Ishikawa (cell line): ENCODE measurements around the gene ZNRF2.

ENCODE experiments used
- CEBPB ChIP-seq: IDR thresholded peaks from 2 replicates; pipeline ENCODE4 v1.6.1; 2012
- CREB1 ChIP-seq: IDR thresholded peaks from 2 replicates; pipeline ENCODE4 v1.6.1; 2012; ENCODE audit warnings: low read depth
- EGR1 ChIP-seq: IDR thresholded peaks from 2 replicates; pipeline ENCODE4 v1.6.1; 2012
- EP300 ChIP-seq: IDR thresholded peaks from 2 replicates; pipeline ENCODE4 v1.6.1; 2012; ENCODE audit warnings: borderline replicate concordance
- FOXM1 ChIP-seq: IDR thresholded peaks from 2 replicates; pipeline ENCODE4 v1.6.1; 2012; ENCODE audit warnings: low read depth, borderline replicate concordance
- MAX ChIP-seq: IDR thresholded peaks from 2 replicates; pipeline ENCODE4 v1.6.1; 2012
- NFIC ChIP-seq: IDR thresholded peaks from 2 replicates; pipeline ENCODE4 v1.6.1; 2012
- RAD21 ChIP-seq: IDR thresholded peaks from 2 replicates; pipeline ENCODE4 v1.6.1; 2012; ENCODE audit warnings: low read depth
- REST ChIP-seq: IDR thresholded peaks from 2 replicates; pipeline ENCODE4 v1.6.1; 2012; ENCODE audit warnings: low read depth, mild to moderate bottlenecking
- TAF1 ChIP-seq: IDR thresholded peaks from 2 replicates; pipeline ENCODE4 v1.6.1; 2012; ENCODE audit warnings: low read depth, mild to moderate bottlenecking
- TEAD4 ChIP-seq: IDR thresholded peaks from 2 replicates; pipeline ENCODE4 v1.6.1; 2012
- USF1 ChIP-seq: IDR thresholded peaks from 2 replicates; pipeline ENCODE4 v1.6.1; 2012
- YY1 ChIP-seq: IDR thresholded peaks from 2 replicates; pipeline ENCODE4 v1.6.1; 2012; ENCODE audit warnings: low read depth
- ZBTB7A ChIP-seq: IDR thresholded peaks from 2 replicates; pipeline ENCODE4 v1.6.1; 2012; ENCODE audit warnings: low read depth

DNA sequence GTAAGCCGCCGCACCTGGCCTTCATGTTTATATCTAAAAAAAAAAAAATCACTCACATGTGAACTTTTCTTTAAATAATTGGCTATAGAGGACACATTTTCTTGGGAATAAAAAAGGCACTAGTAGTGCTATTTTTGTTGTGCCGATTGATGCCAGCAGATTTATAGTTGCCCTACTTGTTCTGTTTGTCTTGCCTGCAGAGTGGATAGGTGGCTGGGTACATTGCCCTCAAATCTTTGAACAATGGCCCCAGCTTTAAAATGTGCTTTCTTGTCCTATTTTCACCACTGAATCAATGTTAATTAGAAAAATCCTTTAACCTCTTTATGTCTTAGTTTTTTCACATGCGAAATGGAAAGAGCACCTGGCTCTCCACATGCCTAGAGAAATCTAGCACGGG lies 30.1 kb upstream of the ZNRF2 start:
- TF ChIP-seq MAX (no peak), YY1 (no peak), TAF1 (no peak), NFIC (no peak), FOXM1 (no peak), TEAD4 (no peak), REST (no peak), EGR1 (no peak), EP300 (no peak), ZBTB7A (no peak), CREB1 (no peak), USF1 (no peak), CEBPB (no peak), RAD21 (no peak)
